MCF 10A (cell line): ENCODE data around the gene CYB5A. TPM values are rescaled to one million over a fixed set of nuclear protein-coding genes. Genes with fewer than 3 reads are reported as not detected.

Source experiments
- BruUV-seq: library from RNA; stranded (reverse); fragments of 400-500 nt; replicated peaks from 2 replicates; lab custom pipeline; 2021; lab: Mats Ljungman, UMichigan
- CTCF ChIA-PET: fragments of 300-600 bp; sonication (Branson Sonifier 250); formaldehyde crosslinking; extraction: SDS; loops from one replicate; lab custom pipeline; 2021; ENCODE audit warnings: antibody characterized with exemption, inconsistent platforms; lab: Yijun Ruan, JAX
- POLR2A ChIA-PET: fragments of 300-600, 350-650 bp; sonication (Branson Sonifier 250); formaldehyde crosslinking; extraction: SDS; loops from one replicate; lab custom pipeline; 2020; ENCODE audit warnings: antibody characterized with exemption, inconsistent platforms; lab: Yijun Ruan, JAX
- DNase-seq: peaks from one replicate; pipeline ENCODE4 v3.0.0-alpha.2; 2018; ENCODE audit not compliant: unreplicated experiment
- H3K27ac Mint-ChIP-seq: one replicate; pipeline ENCODE4 v1.8.0; 2022; ENCODE audit warnings: mild to moderate bottlenecking, low read depth, mixed read lengths; ENCODE audit not compliant: unreplicated experiment
- H3K27me3 Mint-ChIP-seq: one replicate; pipeline ENCODE4 v1.8.0; 2022; ENCODE audit warnings: mixed read lengths; ENCODE audit not compliant: insufficient read depth, unreplicated experiment
- H3K36me3 Mint-ChIP-seq: one replicate; pipeline ENCODE4 v1.8.0; 2022; ENCODE audit warnings: mild to moderate bottlenecking, moderate library complexity, mixed read lengths; ENCODE audit not compliant: insufficient read depth, unreplicated experiment
- H3K4me1 Mint-ChIP-seq: one replicate; pipeline ENCODE4 v1.8.0; 2022; ENCODE audit warnings: mixed read lengths; ENCODE audit not compliant: insufficient read depth, unreplicated experiment
- H3K4me3 Mint-ChIP-seq: one replicate; pipeline ENCODE4 v1.8.0; 2022; ENCODE audit warnings: mild to moderate bottlenecking, moderate library complexity, mixed read lengths; ENCODE audit not compliant: unreplicated experiment
- H3K9me3 Mint-ChIP-seq: one replicate; pipeline ENCODE4 v1.8.0; 2022; ENCODE audit warnings: mixed read lengths; ENCODE audit not compliant: unreplicated experiment
- CTCF ChIP-seq: fragments of 200-600 bp; IDR thresholded peaks from one replicate; pipeline ENCODE4 v1.8.0; 2022; ENCODE audit warnings: antibody characterized with exemption, mild to moderate bottlenecking; ENCODE audit not compliant: unreplicated experiment
- intact Hi-C: fragments of 100-400 bp; cut with micrococcal nuclease; formaldehyde crosslinking; loops from 2 replicates; pipeline ENCODE4 v1.14.1; 2022
- total RNA-seq: library from RNA; stranded (reverse); gene quantifications from 2 replicates; pipeline ENCODE4 v1.2.3, GENCODE V29; 2022

The CYB5A gene
- total RNA-seq, 1 experiment from 2014 or later: 27.5 TPM

GRCh38 chr18:74265546-74266098 is 26.1 kb downstream of the CYB5A start:
- BruUV-seq: no TSS peak
- Mint-ChIP-seq H3K4me1 (peaks cover 6% of the 10 kb centered on the region), H3K4me3 (no peak overlapping the region), H3K27ac (no peak overlapping the region), H3K36me3 (peaks cover 8% of the 10 kb centered on the region), H3K27me3 (no peaks in the 10 kb centered on the region), H3K9me3 (no peaks in the 10 kb centered on the region)
- POLR2A ChIA-PET: no interaction called here
- no peak for DNase-seq
- CTCF ChIA-PET: no interaction called here
- no peak for TF ChIP-seq CTCF
- intact Hi-C loops: no loop called here

- ChIA-PET CTCF (interaction anchor here (0.6 kb wide), 2 partner anchors 20 to 183 kb away, joined by 3 read pairs; no protein-coding TSS in a partner anchor), POLR2A (no interaction called here)
- Mint-ChIP-seq H3K36me3 (peaks cover 8% of the 10 kb centered on the region), H3K27ac (no peak overlapping the region), H3K4me1 (peaks cover 6% of the 10 kb centered on the region), H3K9me3 (no peaks in the 10 kb centered on the region), H3K27me3 (no peaks in the 10 kb centered on the region), H3K4me3 (no peak overlapping the region)
- BruUV-seq: no TSS peak
- intact Hi-C loops: no loop called here
- DNase-seq: no peak
- no peak for TF ChIP-seq CTCF
Observed at GRCh38 chr18:74264303-74265020, 27.3 kb downstream of the CYB5A start.

GRCh38 chr18:74261053-74261713 is 30.6 kb downstream of the CYB5A start:
- no peak overlapping the region for H3K27ac Mint-ChIP-seq
- ChIA-PET CTCF (interaction anchor here (1.1 kb wide), 2 partner anchors 9 to 30 kb away, joined by 3 to 4 read pairs; no protein-coding TSS in a partner anchor), POLR2A (interaction anchor here (0.6 to 1.8 kb wide), 2 partner anchors 12 to 38 kb away, joined by 3 to 5 read pairs; no protein-coding TSS in a partner anchor)
- H3K36me3 Mint-ChIP-seq: peaks cover 20% of the 10 kb centered on the region
- no peaks in the 10 kb centered on the region for H3K27me3 Mint-ChIP-seq
- no TSS peak for BruUV-seq
- no peaks in the 10 kb centered on the region for H3K9me3 Mint-ChIP-seq
- no peaks in the 10 kb centered on the region for H3K4me1 Mint-ChIP-seq
- DNase-seq: no peak
- no peak for TF ChIP-seq CTCF
- H3K4me3 Mint-ChIP-seq: no peak overlapping the region
- intact Hi-C loops: no loop called here

GRCh38 chr18:74259347-74259746 is 32.4 kb downstream of the CYB5A start:
- H3K36me3 Mint-ChIP-seq: peaks cover 20% of the 10 kb centered on the region

More at GRCh38 chr18:74259347-74259746, 32.4 kb downstream of the CYB5A start:
- DNase-seq: no peak
- CTCF ChIA-PET: no interaction called here
- no peak for TF ChIP-seq CTCF
- POLR2A ChIA-PET: interaction anchor here (1.2 to 1.8 kb wide), 2 partner anchors 8 to 11 kb away, joined by 4 to 5 read pairs; no protein-coding TSS in a partner anchor
- Mint-ChIP-seq H3K4me1 (no peaks in the 10 kb centered on the region), H3K27ac (no peak overlapping the region), H3K27me3 (no peaks in the 10 kb centered on the region), H3K4me3 (no peak overlapping the region), H3K9me3 (no peaks in the 10 kb centered on the region)
- intact Hi-C loops: no loop called here
- BruUV-seq: no TSS peak
